Neuronal stem cell (in vitro differentiated cells): ENCODE data around the gene PLAU.

Experiments
- DNase-seq: peaks from one replicate; pipeline ENCODE4 v3.0.0-alpha.2; 2013; ENCODE audit warnings: low spot score
- H2AFZ ChIP-seq: one replicate; pipeline ENCODE4 v1.6.1; 2013; ENCODE audit warnings: mild to moderate bottlenecking, low read length, inconsistent platforms
- H2AK5ac ChIP-seq: 2 replicates; pipeline ENCODE4 v1.6.1; 2013; ENCODE audit warnings: low read depth, mild to moderate bottlenecking, inconsistent platforms, low read length, moderate library complexity, mixed read lengths
- H2BK120ac ChIP-seq: 2 replicates; pipeline ENCODE4 v1.6.1; 2013; ENCODE audit warnings: low read depth, mild to moderate bottlenecking, inconsistent platforms, low read length, moderate library complexity, mixed read lengths
- H2BK12ac ChIP-seq: one replicate; pipeline ENCODE4 v1.6.1; 2013; ENCODE audit warnings: low read length, inconsistent platforms
- H2BK15ac ChIP-seq: 2 replicates; pipeline ENCODE4 v1.6.1; 2013; ENCODE audit warnings: mild to moderate bottlenecking, low read length, inconsistent platforms, mixed read lengths
- H2BK5ac ChIP-seq: one replicate; pipeline ENCODE4 v1.6.1; 2013; ENCODE audit warnings: inconsistent platforms, mild to moderate bottlenecking, low read length, moderate library complexity
- H3K14ac ChIP-seq: one replicate; pipeline ENCODE4 v1.6.1; 2013; ENCODE audit warnings: low read length, inconsistent platforms
- H3K18ac ChIP-seq: 2 replicates; pipeline ENCODE4 v1.6.1; 2013; ENCODE audit warnings: low read length, inconsistent platforms
- H3K23ac ChIP-seq: 2 replicates; pipeline ENCODE4 v1.6.1; 2013; ENCODE audit warnings: low read depth, mild to moderate bottlenecking, mixed read lengths, low read length, inconsistent platforms; ENCODE audit not compliant: poor library complexity
- H3K27ac ChIP-seq: replicated peaks from 3 replicates; pipeline ENCODE4 v1.5.1; 2013; ENCODE audit warnings: low read length, inconsistent platforms
- H3K27me3 ChIP-seq, 3 experiments: 2 replicates each; pipeline ENCODE4 v1.6.1; 2013; ENCODE audit warnings: low read length in 3 of 3, mild to moderate bottlenecking in 2 of 3, inconsistent platforms in 1 of 3, low read depth in 1 of 3, mixed read lengths in 1 of 3, moderate library complexity in 1 of 3; ENCODE audit not compliant: control insufficient read depth in 3 of 3, insufficient read depth in 3 of 3
- H3K36me3 ChIP-seq, 2 donors: replicated peaks in 1 of 2; 2 replicates each; pipeline ENCODE4 v1.6.1; 2013; ENCODE audit warnings: low read length in 2 of 2; ENCODE audit not compliant: control insufficient read depth in 2 of 2, insufficient read depth in 2 of 2
- H3K4ac ChIP-seq: 2 replicates; pipeline ENCODE4 v1.6.1; 2013; ENCODE audit warnings: inconsistent platforms, mild to moderate bottlenecking, low read length, moderate library complexity
- H3K4me1 ChIP-seq, 2 donors: 1 replicate in 1 of 2; 2 replicates in 1 of 2; pipeline ENCODE4 v1.6.1; 2013; ENCODE audit warnings: low read length in 2 of 2, low read depth in 1 of 2; ENCODE audit not compliant: control insufficient read depth in 2 of 2, insufficient read depth in 1 of 2
- H3K4me2 ChIP-seq: one replicate; pipeline ENCODE4 v1.6.1; 2013; ENCODE audit warnings: mild to moderate bottlenecking, low read length, inconsistent platforms; ENCODE audit not compliant: insufficient read depth, poor library complexity, severe bottlenecking
- H3K4me3 ChIP-seq, 2 donors: 2 replicates each; pipeline ENCODE4 v1.5.1; 2013; ENCODE audit warnings: low read length in 2 of 2, mild to moderate bottlenecking in 2 of 2, inconsistent platforms in 1 of 2, moderate library complexity in 1 of 2
- H3K79me1 ChIP-seq: one replicate; pipeline ENCODE4 v1.6.1; 2013; ENCODE audit warnings: low read depth, mild to moderate bottlenecking, inconsistent platforms, low read length, moderate library complexity
- H3K9ac ChIP-seq: one replicate; pipeline ENCODE4 v1.6.1; 2013; ENCODE audit warnings: mild to moderate bottlenecking, low read depth, low read length, inconsistent platforms; ENCODE audit not compliant: poor library complexity
- H3K9me3 ChIP-seq, 2 donors: replicated peaks in 1 of 2; 2 replicates each; pipeline versions ENCODE3 to v1.6.1; 2013; ENCODE audit warnings: low read length in 2 of 2, mild to moderate bottlenecking in 2 of 2, inconsistent platforms in 1 of 2, low read depth in 1 of 2, mixed read lengths in 1 of 2, moderate library complexity in 1 of 2; ENCODE audit not compliant: control insufficient read depth in 2 of 2, insufficient read depth in 1 of 2
- H4K8ac ChIP-seq: one replicate; pipeline ENCODE4 v1.6.1; 2013; ENCODE audit warnings: low read depth, mild to moderate bottlenecking, inconsistent platforms, low read length, moderate library complexity
- H4K91ac ChIP-seq: one replicate; pipeline ENCODE4 v1.6.1; 2013; ENCODE audit warnings: low read length, low read depth, mild to moderate bottlenecking, inconsistent platforms; ENCODE audit not compliant: poor library complexity
- WGBS, 2 donors: extraction: QIAGEN DNeasy Blood & Tissue Kit; methylation state at CpG; one replicate each; pipeline ENCODE4 v1.1.7; 2013; ENCODE audit warnings: missing lambda C conversion rate in 2 of 2, mixed read lengths in 1 of 2; ENCODE audit not compliant: insufficient read length in 2 of 2, insufficient replicate concordance in 1 of 2; ENCODE audit errors: extremely low coverage in 2 of 2; 5-methylcytosine and 5-hydroxymethylcytosine counted together

Gene PLAU

GRCh38 chr10:73874267-73875138 is 36.4 kb upstream of the PLAU start, which contains the start of gene CAMK2G:
Gene CAMK2G (minus strand): TSS chr10:73874555. CDS start chr10:73874461, 94 bp downstream.
- no peak within 1 kb of the TSS for H3K27ac ChIP-seq
- H3K79me1 ChIP-seq: peaks cover 15% of the 10 kb centered on the region
- H3K9ac ChIP-seq: peak within 1 kb of the TSS; percentile 97
- H4K91ac ChIP-seq: no peak within 1 kb of the TSS
- H2AK5ac ChIP-seq: peak within 1 kb of the TSS; percentile 93
- WGBS, 2 donors: no CpG with 5 or more reads among the region's 95 CpGs
- peak within 1 kb of the TSS; percentile 53 for H2BK5ac ChIP-seq
- H2BK12ac ChIP-seq: peak within 1 kb of the TSS; percentile 63
- no peaks in the 10 kb centered on the region for H3K9me3 ChIP-seq
- peak within 1 kb of the TSS; percentile 97 for H3K18ac ChIP-seq
- peak within 1 kb of the TSS; percentile 66 for H3K4me2 ChIP-seq
- H3K36me3 ChIP-seq: peaks cover 13 to 26% of the 10 kb centered on the region in 2 donors
- peak within 1 kb of the TSS; percentile 89 for H3K14ac ChIP-seq
- H2AFZ ChIP-seq: peak within 1 kb of the TSS; percentile 98
- H3K4me1 ChIP-seq: peaks cover 0 to 6% of the 10 kb centered on the region in 2 donors
- peaks cover 3 to 30% (median 6%) of the 10 kb centered on the region in 3 experiments for H3K27me3 ChIP-seq
- H4K8ac ChIP-seq: no peak within 1 kb of the TSS
- peak within 1 kb of the TSS; percentile 95 for H3K23ac ChIP-seq
- no peak within 1 kb of the TSS for H2BK120ac ChIP-seq
- H3K4me3 ChIP-seq: peak within 1 kb of the TSS; percentile 79 to 94
- H2BK15ac ChIP-seq: peak within 1 kb of the TSS; percentile 30
- DNase-seq: peak; percentile 74
- H3K4ac ChIP-seq: no peak within 1 kb of the TSS

- no peak for DNase-seq
- Histone ChIP-seq H2AK5ac (no peak overlapping the region), H3K27ac (no peak overlapping the region), H3K4me1 (peaks cover 0 to 6% of the 10 kb centered on the region in 2 donors), H2BK12ac (no peak overlapping the region), H2BK15ac (peak overlapping the region; percentile 30), H4K91ac (no peak overlapping the region), H3K36me3 (peaks cover 11 to 21% of the 10 kb centered on the region in 2 donors), H2BK5ac (no peak overlapping the region), H3K27me3 (peaks cover 3 to 30% (median 6%) of the 10 kb centered on the region in 3 experiments), H3K9me3 (no peaks in the 10 kb centered on the region), H3K18ac (no peak overlapping the region), H3K23ac (peak overlapping the region; percentile 52), H3K4me2 (peak overlapping the region; percentile 61), H3K79me1 (peaks cover 15% of the 10 kb centered on the region), H4K8ac (no peak overlapping the region), H3K4me3 (peak overlapping the region in 1 of 2 donors; percentile 79), H2BK120ac (no peak overlapping the region), H3K9ac (no peak overlapping the region), H2AFZ (peak overlapping the region; percentile 97), H3K14ac (no peak overlapping the region), H3K4ac (no peak overlapping the region)
- WGBS, 2 donors: no CpG with 5 or more reads among the region's 3 CpGs
Measured at GRCh38 chr10:73875139-73875475, 35.8 kb upstream of the PLAU start.

- H2BK12ac ChIP-seq: no peak overlapping the region
- no peak overlapping the region for H2BK120ac ChIP-seq
- no peak overlapping the region for H3K23ac ChIP-seq
- H3K4me1 ChIP-seq: peaks cover 0 to 6% of the 10 kb centered on the region in 2 donors
- H3K27me3 ChIP-seq: peaks cover 3 to 33% (median 6%) of the 10 kb centered on the region in 3 experiments
- H4K8ac ChIP-seq: no peak overlapping the region
- H2BK5ac ChIP-seq: no peak overlapping the region
- no peak overlapping the region for H3K14ac ChIP-seq
- no peak overlapping the region for H3K4me3 ChIP-seq
- H4K91ac ChIP-seq: no peak overlapping the region
- H2BK15ac ChIP-seq: no peak overlapping the region
- peaks cover 15% of the 10 kb centered on the region for H3K79me1 ChIP-seq
- DNase-seq: no peak
- H2AK5ac ChIP-seq: no peak overlapping the region
- no CpG with 5 or more reads among the region's 4 CpGs for WGBS, 2 donors
- H3K36me3 ChIP-seq: peaks cover 5 to 14% of the 10 kb centered on the region in 2 donors
- peak overlapping the region; percentile 34 for H3K18ac ChIP-seq
- H3K9ac ChIP-seq: no peak overlapping the region
- H3K4ac ChIP-seq: no peak overlapping the region
- H3K9me3 ChIP-seq: no peaks in the 10 kb centered on the region
- H3K27ac ChIP-seq: no peak overlapping the region
- no peak overlapping the region for H2AFZ ChIP-seq
- H3K4me2 ChIP-seq: no peak overlapping the region
Measured at GRCh38 chr10:73876157-73876556, 34.8 kb upstream of the PLAU start.

- Histone ChIP-seq H4K91ac (no peak overlapping the region), H2BK12ac (no peak overlapping the region), H2BK5ac (no peak overlapping the region), H3K36me3 (peaks cover 5 to 14% of the 10 kb centered on the region in 2 donors), H3K4me1 (peaks cover 0 to 6% of the 10 kb centered on the region in 2 donors), H3K9me3 (no peaks in the 10 kb centered on the region), H3K4me2 (no peak overlapping the region), H3K23ac (no peak overlapping the region), H3K27me3 (peaks cover 3 to 37% (median 6%) of the 10 kb centered on the region in 3 experiments), H2BK15ac (no peak overlapping the region), H2BK120ac (no peak overlapping the region), H3K4ac (no peak overlapping the region), H3K27ac (no peak overlapping the region), H2AK5ac (peak overlapping the region; percentile 13), H3K79me1 (peaks cover 15% of the 10 kb centered on the region), H3K9ac (no peak overlapping the region), H3K4me3 (no peak overlapping the region), H4K8ac (no peak overlapping the region), H3K14ac (no peak overlapping the region), H3K18ac (peak overlapping the region; percentile 34), H2AFZ (no peak overlapping the region)
- no peak for DNase-seq
Measured at GRCh38 chr10:73876566-73876965, 34.4 kb upstream of the PLAU start.
